Activated CD8-positive, alpha-beta memory T cell treated with anti-CD3 and anti-CD28 coated beads, Interleukin-2, amount 50 U/mL, for 1 hour (primary cell): ENCODE data around the gene SCP2D1.
"Not testable (repeated sequence)": the region's sequence is repeated elsewhere in the genome, so short reads cannot be mapped to it uniquely, and the experiment has no call there.

Experiments
- DNase-seq: peaks from one replicate; pipeline ENCODE4 v3.0.0-alpha.2; 2020; ENCODE audit errors: extremely low read depth

SCP2D1 gene

GRCh38 chr20:18813483-18813882, at the start of gene SCP2D1:
Gene SCP2D1, plus strand, starts transcription at chr20:18813783. Its CDS starts 33 bp downstream, at chr20:18813816.
- DNase-seq: no peak

GRCh38 chr20:18767676-18768075, 45.9 kb upstream of the SCP2D1 start:
- no peak for DNase-seq

DNA sequence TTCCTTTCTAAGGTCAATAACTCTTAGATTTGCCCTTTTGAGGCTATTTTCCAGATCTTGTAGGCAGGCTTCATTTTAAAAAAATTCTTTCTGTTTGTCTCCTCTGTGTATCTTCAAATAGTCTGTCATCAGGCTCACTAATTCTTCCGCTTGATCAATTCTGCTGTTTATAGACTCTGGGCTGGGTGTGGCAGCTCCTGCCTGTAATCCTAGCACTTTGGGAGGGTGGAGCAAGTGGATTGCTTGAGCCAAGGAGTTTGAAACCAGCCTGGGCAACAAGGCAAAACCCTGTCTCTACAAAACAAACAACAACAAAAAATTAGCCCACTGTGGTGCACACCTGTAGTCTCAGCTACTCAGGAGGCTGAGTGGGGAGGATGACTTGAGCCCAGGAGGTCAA, 40.0 kb upstream of the SCP2D1 start:
- DNase-seq: no peak

GRCh38 chr20:18774207-18774606, 39.4 kb upstream of the SCP2D1 start:
- no peak for DNase-seq

GRCh38 chr20:18775633-18776032, 38.0 kb upstream of the SCP2D1 start:
- DNase-seq: no peak

- DNase-seq: no peak
Observed at GRCh38 chr20:18778690-18779392, 34.7 kb upstream of the SCP2D1 start.

DNA sequence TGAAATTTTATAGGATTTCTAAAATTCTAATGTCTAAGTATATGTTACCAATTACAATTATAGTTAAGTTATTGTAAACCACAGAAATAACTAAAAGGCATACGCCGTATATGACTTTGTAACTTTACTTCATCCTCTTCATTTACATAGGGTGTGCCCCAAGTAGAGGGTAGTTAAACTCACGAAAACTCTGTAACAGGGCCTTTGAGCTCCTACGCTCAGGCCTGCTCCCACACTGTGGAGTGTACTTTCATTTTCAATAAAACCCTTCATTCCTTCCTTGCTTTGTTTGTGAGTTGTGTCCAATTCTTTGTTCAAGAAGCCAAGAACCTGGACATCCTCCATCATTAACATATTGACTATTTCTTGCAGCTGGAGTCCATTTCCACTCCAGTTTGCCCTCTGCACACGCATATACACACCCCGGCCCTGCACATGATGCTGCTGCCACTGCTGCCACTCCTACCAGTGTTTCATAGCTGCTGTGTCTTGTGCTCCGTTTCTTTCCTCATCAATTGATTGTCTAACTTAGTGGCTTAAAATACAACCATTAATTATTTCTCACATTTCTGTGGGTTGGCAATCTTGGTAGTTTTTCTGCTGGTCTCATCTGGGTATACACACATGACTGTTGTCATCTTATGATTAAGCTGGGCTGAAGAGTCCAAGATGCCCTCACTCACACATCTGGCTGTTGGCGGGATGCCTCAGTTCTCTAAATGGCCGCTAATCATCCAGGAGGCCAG, 33.0 kb upstream of the SCP2D1 start:
- DNase-seq: no peak

DNA sequence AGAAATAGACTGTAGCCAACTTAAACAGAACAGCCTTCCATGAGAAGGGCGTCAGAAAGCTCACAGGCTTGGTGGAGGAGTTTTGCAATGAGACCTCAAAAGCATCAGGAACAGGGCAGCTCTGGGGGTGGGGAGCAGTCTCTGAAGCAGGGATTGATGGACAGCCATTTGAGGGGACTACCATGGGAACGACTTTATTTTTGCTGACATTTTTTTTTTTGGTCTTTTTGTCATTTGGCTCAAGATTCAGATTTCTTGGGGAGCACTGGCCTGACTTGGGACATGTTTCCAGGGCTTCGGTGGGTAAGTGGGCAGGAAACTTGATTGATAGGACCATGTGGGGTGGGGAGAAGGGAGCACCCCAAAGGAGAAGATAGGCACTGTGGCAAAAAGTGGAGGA, 32.1 kb upstream of the SCP2D1 start:
- DNase-seq: no peak

GRCh38 chr20:18783385-18783959, 30.1 kb upstream of the SCP2D1 start:
- no peak for DNase-seq

- not testable (repeated sequence) for DNase-seq
Observed at GRCh38 chr20:18787046-18787445, 26.5 kb upstream of the SCP2D1 start.

DNA sequence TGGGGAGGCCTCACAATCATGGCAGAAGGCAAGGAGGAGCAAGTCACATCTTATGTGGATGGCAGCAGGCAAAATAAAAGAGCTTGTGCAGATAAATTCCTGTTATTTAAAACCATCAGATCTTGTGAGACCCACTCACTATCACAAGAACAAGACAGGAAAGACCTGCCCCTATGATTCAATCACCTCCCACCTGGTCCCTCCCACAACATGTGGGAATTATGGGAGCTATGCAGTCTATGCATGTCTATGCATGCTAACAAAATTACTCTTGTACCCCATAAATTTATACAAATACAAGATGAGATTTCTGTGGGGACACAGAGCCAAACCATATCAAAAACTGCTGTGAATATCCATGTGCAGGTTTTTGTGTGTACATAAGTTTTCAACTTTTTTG, 25.6 kb upstream of the SCP2D1 start:
- DNase-seq: no peak

DNA sequence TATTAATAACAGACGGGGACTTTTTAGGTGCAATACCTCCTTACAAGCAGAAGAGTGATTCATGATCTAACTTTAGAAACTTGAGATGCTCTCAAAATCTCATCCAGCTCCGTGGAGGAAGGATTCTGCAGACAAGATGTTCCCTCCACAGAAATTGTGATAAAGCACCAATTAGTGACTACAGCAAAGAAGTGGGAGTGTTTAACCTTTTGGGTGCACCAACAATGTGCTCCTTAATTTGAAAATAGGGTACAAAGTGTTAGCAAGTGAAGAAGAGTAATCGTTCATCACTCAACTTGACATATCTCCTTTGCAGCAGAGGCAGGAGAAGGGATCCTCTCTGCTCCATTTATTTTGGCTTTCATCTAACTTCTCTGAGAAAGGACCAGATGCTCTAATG, 22.8 kb upstream of the SCP2D1 start:
- DNase-seq: no peak

- DNase-seq: peak; percentile 79
Observed at GRCh38 chr20:18793625-18794427, 19.8 kb upstream of the SCP2D1 start.

- no peak for DNase-seq
Observed at GRCh38 chr20:18794428-18794787, 19.2 kb upstream of the SCP2D1 start.

DNA sequence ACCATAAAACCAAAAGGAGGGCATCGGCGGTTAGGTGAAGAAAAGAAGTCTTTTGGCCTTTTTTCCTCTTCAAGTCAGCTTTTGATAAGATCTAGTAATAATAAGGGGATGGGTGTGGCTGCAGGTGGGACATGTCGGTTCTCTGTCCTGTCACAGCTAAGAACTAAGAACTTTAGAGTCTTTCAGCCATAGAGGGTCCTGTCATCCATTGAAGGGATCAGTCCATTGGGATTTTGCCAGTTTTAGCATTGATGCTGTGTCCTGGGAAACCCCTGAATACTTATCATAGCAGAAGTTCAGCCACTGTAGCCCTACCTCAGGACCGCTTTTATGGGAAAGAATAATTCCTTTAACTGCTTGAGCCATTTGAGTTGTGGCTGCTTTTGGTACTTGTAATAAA, 18.2 kb upstream of the SCP2D1 start:
- DNase-seq: no peak

DNA sequence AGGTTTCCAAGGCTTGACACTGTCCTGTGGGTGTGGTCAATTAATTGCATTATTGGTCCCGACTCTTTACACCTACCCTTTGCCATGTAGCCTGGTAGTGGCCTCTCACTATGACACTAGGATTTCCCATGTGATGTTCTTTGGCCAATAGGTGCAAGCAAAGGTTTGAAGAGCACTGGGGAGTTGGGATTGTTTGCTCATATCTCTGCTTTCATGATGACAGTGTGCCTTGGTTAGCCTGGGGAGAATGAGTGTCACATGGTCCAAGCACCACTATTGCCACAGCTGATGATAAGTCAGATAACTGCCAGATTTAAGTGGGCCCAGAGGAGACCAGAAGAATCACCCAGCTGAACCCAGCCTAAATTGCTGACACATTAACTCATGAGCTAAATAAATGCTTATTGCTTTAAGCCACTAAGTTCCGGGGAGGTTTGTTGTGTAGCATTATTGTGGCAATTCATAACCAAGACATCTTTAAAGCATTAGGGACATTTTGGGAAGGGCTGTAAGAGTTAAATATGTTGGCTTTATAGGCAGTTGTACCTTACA, 17.2 kb upstream of the SCP2D1 start:
- DNase-seq: no peak

GRCh38 chr20:18801516-18801915, 12.1 kb upstream of the SCP2D1 start:
- no peak for DNase-seq

DNA sequence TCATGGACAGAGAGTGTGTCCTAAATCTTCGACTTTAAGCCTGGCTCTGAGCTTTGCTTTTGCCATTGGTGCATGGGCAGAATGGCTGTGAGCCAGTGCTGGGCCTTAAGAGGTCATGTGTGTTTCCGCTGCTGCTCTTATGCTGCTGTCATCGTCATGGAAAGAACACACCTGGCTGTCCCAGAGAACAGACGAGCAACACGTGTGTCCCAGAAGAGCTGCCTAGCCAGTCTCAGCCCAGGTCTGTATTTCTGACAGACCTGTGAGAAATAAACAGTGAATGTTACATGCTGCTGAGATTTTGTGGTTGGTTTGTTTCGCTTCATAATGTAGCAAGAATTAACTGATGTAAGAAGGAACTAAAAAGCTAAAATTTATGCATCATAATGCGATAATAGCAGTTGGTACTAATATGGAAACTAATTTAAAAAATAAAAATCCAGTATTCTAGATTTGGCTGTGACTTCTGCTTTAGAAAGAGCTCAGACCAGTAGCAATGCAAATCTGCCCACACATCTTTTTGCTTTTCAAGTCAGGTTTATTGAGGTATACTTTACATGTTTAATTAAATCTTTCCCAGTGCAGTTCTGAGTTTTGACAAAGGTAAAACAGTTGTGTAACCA, 11.5 kb upstream of the SCP2D1 start:
- DNase-seq: no peak

GRCh38 chr20:18805881-18806280, 7.7 kb upstream of the SCP2D1 start:
- DNase-seq: no peak

- DNase-seq: no peak
Observed at GRCh38 chr20:18808712-18809111, 4.9 kb upstream of the SCP2D1 start.

DNA sequence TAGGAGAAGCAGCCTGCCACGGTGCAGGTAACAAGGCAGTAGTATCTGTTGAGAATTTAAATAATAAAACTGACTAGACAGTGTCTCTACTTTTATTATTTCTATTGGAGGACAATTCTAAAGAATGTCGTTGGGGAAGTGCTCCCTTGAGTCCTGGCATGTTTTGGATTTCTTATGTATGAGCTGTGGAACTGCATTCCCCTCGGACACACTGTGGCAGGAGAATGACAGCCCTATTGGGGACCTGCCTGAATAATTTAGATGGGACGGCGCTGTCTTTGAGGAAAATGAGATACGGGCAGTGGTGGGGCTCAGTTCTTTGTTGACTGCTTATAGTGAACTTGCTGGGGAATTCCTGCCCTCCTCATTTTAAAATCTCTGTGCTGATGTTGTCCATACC, 2.4 kb upstream of the SCP2D1 start:
- no peak for DNase-seq

- DNase-seq: no peak
Observed at GRCh38 chr20:18811904-18812303, 1.7 kb upstream of the SCP2D1 start.
